ENCODE data around the gene RMRP.

Gene RMRP

GRCh38 chr9:35686222-35687203 lies 28.7 kb upstream of the RMRP start:
- no peak for DNase-seq

GRCh38 chr9:35685506-35685905 lies 27.7 kb upstream of the RMRP start:
- no peak for DNase-seq

DNA sequence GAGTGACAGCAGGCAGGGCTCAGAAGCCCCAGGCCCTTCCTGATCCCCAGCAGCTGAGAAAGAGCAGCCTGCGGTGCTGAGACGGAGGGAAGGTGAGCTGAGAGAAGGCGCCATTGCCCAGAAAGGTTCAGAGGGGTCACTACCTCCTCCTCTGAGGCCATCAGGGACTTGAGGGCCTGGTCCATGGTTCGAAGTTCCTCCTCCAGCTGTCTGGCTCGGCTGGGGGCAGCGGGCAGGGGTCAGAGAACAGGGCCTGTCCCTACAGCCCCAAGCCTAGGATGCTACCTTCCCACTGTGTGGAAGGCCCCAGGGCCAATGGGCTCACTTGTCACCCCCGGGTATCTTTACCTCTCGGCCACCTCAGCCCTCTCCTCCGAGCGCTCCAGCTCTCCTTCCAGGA lies 27.1 kb upstream of the RMRP start:
- no peak for DNase-seq

- DNase-seq: no peak
Measured at GRCh38 chr9:35683323-35683722, 25.5 kb upstream of the RMRP start.

GRCh38 chr9:35682520-35683315 lies 24.9 kb upstream of the RMRP start:
- no peak for DNase-seq

GRCh38 chr9:35682051-35682450 lies 24.2 kb upstream of the RMRP start:
- DNase-seq: no peak

- DNase-seq: no peak
Measured at GRCh38 chr9:35681341-35682002, 23.7 kb upstream of the RMRP start.

- no peak for DNase-seq
Measured at GRCh38 chr9:35680331-35681105, 22.7 kb upstream of the RMRP start.

DNA sequence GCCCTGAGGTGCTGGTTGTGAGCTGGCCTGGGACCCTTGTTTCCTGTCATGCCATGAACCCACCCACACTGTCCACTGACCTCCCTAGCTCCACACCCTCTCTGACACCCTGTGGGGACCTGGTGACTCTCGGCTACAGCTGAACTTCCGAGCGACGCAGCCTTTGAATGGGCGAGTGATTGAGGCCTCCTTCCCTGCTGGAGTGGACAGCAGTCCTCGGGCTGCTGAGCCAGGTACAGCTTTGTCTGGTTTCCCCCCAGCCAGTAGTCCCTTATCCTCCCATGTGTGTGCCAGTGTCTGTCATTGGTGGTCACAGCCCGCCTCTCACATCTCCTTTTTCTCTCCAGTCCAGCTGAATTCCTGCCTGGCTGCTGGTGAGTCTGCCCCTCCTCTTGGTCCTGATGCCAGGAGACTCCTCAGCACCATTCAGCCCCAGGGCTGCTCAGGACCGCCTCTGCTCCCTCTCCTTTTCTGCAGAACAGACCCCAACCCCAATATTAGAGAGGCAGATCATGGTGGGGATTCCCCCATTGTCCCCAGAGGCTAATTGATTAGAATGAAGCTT lies 22.0 kb upstream of the RMRP start:
- no peak for DNase-seq

DNA sequence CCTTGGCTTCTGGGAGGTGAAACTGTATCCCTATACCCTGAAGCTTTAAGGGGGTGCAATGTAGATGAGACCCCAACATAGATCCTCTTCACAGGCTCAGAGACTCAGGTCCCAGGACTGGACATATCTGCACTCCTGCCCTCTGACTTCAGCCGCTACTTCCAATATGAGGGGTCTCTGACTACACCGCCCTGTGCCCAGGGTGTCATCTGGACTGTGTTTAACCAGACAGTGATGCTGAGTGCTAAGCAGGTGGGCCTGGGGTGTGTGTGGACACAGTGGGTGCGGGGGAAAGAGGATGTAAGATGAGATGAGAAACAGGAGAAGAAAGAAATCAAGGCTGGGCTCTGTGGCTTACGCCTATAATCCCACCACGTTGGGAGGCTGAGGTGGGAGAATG lies 21.3 kb upstream of the RMRP start:
- no peak for DNase-seq

GRCh38 chr9:35675732-35676392 lies 18.0 kb upstream of the RMRP start:
- DNase-seq: peak; percentile 30

DNA sequence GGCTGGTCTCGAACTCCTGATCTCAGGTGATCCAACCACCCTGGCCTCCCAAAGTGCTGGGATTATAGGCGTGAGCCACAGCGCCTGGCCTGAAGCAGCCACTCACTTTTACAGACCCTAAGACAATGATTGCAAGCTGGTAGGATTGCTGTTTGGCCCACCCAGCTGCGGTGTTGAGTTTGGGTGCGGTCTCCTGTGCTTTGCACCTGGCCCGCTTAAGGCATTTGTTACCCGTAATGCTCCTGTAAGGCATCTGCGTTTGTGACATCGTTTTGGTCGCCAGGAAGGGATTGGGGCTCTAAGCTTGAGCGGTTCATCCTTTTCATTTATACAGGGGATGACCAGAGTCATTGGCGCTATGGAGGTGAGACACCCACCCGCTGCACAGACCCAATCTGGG lies 17.4 kb upstream of the RMRP start:
- DNase-seq: no peak

GRCh38 chr9:35674025-35674361 lies 16.2 kb upstream of the RMRP start:
- DNase-seq: no peak

DNA sequence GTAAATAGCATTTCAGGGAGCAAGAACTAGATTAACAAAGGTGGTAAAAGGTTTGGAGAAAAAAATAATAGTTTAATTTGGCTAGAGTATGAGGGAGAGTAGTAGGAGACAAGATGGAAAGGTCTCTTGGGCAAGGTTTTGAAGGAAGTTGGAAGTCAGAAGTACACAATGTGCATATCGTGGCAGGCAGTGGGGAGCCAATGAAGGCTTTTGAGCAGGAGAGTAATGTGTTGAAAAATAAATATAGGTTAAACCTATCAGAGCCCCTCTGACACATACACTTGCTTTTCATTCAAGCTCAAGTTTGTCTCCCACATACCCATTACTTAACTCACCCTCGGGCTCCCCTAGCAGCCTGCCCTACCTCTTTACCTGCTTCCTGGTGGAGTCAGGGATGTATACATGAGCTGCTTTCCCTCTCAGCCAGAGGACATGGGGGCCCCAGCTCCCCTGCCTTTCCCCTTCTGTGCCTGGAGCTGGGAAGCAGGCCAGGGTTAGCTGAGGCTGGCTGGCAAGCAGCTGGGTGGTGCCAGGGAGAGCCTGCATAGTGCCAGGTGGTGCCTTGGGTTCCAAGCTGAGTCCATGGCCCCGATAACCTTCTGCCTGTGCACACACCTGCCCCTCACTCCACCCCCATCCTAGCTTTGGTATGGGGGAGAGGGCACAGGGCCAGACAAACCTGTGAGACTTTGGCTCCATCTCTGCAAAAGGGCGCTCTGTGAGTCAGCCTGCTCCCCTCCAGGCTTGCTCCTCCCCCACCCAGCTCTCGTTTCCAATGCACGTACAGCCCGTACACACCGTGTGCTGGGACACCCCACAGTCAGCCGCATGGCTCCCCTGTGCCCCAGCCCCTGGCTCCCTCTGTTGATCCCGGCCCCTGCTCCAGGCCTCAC lies 15.6 kb upstream of the RMRP start, which contains the start of gene CA9:
Gene CA9, plus strand, starts transcription at position 797 of the 893 bp plus-strand sequence. Its CDS starts 32 bp downstream, at position 829.
- no peak for DNase-seq

DNA sequence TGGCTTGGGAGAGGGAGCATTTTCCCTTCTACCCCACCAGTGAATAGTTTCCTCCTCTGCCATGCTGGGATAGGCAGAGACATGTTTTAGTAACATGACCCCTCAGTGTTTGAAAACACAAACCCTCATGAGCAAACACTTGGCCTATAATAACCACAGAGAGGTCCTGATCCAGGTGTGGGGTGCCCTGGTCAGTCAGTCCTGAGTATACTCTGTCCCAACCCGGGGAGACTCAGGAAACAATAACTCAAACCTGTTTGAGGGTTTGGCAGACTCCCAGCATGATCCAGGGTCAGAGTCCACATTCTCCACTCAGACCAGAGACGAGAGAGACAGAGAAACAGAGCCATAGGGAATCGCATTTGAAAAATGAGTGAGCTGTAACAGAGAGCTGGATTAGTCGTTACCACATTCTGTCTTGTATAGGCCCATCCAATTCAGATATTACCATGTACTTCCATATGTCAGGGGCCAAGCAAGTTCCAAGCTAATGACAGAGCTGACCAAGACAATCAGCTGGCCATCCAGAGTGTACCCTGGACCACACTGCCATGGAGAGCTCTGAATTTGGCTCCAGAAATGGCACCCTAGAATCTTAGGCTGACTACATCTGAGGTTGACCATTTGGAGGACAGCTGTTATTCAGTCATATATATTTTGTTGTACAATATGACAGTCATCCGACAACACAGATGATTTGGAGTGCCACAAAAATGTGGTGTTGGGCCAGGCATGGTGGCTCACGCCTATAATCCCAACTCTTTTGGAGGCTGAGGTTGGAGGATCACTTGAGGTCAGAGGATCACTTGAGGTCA lies 11.7 kb upstream of the RMRP start:
- no peak for DNase-seq

DNA sequence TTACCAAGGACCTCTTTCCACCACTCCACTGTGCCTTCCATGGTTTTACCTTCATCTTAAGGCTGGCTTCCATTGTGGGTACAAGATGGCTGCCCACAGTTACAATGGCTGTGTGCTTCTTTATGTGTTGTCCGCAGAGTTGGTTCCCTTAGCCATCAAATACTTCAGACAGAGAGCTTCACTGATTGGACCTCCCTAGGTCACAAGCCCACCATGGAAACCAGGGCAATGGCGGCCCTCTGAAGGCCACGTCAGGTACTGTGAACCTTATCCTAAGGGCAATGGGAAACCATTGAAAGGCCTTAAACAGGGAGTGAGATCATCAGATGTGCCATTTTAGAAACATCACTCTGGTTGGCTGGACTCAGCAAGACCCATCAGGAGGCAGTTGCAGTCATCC lies 10.1 kb upstream of the RMRP start:
- DNase-seq: no peak

DNA sequence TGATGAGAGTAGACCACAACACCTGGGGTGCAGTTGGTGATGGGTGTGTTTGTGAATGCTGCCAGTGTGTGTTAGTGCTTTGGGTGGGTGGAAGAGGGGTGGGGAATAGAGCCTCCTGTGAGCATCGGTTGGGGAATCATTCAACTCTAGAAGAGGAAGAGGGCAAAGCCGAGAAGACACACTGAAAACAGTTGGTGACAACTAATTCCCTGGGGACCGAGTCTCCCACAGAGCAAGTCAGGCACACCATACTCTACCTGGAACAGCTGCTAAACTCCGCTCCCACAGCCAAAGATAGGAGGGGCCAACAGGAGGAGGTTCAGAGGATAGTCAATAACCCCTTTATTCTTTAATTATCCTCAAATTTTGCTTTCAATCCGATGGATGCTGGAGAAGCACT lies 8.7 kb upstream of the RMRP start:
- DNase-seq: no peak

- DNase-seq: no peak
Measured at GRCh38 chr9:35666045-35666444, 8.2 kb upstream of the RMRP start.

DNA sequence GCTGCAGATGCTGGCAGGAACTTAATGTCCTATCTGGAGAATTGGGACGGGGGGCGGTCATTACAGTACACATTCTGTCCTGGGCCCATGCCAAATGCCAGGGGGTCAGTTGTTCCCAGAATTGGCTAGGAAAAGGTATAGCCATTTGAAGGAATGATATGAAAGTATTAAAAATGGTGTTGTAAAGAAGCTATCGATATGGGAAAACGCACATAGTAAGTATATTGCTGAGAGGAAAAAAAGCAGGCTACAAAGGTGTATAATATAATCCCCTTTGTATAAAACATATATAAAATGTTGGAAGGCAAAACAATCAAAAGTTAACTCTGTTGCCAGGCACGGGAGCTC lies 7.6 kb upstream of the RMRP start:
- no peak for DNase-seq
